ENCODE measurements around the gene CAPN11.
A peak's percentile ranks its signal among the peaks of the same experiment; 100 is the strongest.

CAPN11 gene

DNA sequence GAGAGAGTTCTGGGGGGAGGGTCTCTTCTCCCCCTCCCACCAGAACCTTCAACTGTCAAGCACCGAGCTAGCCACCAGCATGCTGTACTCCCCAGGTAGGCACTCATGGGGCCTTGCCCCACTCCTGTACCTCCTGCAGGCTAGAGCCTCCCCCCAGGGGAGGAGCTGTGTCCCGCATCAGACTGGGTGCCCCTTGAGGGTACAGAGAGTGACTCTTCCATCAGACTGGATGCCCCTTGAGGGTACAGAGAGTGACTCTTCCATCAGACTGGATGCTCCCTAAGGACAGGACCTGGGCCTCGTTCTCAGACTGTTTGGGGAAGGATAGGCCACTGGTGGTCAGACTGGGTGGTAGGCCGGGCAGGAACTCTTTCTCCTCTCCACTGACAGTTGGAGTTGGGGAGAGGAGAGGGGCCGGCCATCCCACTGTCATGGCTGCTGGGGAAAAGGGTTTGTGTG lies at the start of gene CAPN11:
Gene CAPN11, plus strand, starts transcription at position 51 of the 459 bp plus-strand sequence. Its CDS starts 29 bp downstream, at position 80.
- no peak for DNase-seq

DNA sequence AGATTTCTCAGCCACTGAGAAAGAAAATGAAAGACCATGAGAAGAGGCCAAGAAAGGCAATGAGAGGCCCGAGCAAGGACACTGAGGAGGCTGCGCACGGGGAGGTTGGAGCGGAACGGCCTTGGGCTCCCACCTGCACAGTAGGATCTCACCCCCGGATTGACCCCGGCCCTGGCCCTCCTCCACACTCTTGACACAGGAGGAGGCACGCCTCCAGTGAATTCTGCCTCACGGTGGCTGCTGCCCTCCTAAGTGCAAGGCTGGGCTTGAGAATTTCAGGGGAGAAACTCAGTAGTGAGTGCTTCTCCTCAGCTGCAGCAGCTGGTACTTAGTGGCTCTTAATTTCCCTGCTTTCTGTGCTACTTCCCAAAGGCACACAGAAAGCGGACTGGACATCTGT lies 49.4 kb upstream of the CAPN11 start:
- no peak for DNase-seq

DNA sequence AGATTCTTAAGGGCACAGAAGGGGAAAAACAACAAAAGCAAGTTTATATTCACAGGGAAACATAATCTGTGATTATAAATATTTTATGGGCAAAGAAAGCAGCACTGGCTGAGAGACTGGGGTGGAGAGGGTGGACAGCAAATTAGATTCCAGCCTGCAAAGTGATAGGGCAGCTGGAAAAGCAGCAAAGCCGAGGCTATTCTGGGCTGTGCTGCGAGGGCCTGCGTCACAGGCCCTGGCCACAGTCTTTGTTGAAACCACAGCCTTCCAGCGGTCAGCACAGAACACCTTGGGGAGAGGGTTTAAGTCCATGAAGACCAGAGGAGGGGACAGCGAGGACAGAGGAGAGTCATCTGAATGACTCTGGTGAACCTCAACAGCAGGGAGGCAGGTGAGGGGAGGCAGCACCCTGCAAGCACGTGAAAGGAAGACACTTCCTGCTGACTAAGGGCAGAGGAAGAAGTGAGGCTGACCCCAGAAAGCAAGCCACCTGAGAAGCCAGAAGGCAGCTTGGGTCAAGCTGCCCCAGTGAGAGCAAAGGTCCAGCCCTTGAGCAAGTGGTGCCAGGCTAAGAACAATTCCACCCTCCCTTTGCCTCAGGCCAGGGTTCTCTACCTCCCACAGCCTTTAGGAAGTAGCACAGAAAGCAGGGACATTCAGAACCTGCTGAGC lies 48.5 kb upstream of the CAPN11 start:
- DNase-seq = no peak

DNA sequence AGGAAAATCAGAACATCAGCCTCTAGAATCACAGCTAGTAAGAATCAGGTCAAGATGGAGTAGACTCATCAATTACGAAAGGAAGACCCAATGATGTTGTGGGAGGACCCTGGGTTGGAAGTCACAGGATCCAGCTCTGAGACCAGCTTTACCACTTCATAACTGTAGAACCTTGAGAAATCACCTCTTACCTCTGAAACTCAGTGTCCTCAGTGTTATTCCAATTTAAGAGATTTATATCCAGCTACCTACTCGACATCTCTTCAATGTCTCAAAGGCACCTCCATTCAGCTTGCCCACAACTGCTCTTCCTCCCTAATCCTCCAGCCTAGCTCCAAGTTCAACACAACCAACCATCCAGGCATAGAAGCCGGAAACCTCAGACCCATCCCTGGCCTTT lies 47.7 kb upstream of the CAPN11 start:
- no peak for DNase-seq

DNA sequence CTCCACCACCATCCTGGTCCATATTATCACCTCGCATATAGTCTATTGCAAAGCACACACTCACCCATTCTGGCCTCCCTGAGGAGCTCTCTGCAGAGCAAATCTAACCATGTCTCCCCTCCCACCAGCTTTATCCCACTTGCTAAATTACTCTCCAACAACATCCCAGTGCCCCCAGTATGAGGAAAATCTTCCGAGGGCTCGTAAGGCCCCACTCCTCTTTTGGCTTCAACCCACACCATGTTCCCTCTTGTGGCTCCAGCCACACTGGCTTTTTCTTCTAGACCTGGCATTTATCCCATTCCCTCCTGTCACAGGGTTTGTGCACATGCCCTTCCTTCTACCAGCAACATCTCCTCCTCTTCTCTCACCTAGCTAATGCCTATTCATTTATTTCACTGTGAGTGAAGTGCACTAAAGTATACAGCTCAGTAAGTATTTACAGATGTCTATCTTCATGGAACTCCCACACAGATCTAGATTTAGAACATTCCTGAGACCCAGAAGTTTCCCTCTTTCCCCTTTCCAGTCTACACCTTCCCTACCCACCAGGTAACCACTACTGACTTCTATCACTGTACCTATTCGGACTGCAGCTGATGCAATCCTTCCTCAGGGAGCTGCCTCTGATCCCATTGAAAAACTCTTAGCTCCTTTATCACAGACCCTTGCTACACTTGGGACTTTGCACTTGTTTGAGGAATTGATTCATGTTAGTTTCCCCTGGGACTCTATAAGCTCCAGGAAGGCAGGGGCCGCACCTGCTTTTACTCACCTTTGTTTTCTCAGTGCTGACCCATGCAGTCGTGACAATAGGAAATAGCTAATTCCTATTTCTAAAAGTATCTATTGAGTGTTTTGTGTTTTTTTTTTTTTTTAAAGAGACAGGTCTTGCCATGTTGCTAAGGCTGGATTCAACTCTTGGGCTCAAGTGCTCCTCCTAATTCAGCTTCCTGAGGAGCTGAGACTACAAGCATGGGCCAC lies 46.9 kb upstream of the CAPN11 start:
- no peak for DNase-seq

DNA sequence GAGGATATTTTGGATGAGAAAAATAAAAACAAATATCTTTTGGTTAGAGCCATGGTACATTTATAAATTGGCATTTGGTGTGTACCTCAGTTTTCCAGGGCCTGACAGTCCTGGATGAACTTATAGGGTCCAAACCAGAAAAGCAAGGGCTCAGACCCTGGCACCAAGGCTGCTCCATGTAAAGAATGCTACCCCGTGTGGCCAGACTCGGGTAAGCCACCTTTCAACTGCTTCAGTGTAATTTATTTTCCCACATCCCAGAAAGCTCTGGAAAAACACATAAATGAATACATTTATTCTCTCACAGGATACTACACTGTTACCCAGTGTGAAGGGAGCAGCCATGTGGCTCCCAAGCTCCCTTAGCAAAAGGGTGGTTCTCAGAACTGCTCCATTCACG lies 45.2 kb upstream of the CAPN11 start:
- no peak for DNase-seq

DNA sequence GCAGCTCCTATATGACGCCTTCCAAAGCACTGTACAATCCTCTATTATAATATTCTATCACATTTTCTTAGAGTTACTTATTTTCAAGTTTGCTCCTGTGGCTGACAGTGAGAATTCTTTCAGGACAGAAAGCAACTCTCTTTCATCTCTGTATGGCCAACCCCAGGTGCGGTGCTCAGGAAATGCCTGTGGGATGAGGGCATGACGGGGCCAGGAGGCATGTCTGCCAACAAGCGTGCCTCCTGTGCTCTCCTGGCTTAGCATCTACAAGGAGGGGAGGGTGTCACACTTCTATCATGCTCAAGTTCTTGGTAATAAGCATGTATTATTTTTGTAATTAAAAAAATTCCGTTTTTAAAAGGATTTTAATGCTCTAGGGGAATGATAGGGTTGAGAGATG lies 42.8 kb upstream of the CAPN11 start:
- DNase-seq = no peak

DNA sequence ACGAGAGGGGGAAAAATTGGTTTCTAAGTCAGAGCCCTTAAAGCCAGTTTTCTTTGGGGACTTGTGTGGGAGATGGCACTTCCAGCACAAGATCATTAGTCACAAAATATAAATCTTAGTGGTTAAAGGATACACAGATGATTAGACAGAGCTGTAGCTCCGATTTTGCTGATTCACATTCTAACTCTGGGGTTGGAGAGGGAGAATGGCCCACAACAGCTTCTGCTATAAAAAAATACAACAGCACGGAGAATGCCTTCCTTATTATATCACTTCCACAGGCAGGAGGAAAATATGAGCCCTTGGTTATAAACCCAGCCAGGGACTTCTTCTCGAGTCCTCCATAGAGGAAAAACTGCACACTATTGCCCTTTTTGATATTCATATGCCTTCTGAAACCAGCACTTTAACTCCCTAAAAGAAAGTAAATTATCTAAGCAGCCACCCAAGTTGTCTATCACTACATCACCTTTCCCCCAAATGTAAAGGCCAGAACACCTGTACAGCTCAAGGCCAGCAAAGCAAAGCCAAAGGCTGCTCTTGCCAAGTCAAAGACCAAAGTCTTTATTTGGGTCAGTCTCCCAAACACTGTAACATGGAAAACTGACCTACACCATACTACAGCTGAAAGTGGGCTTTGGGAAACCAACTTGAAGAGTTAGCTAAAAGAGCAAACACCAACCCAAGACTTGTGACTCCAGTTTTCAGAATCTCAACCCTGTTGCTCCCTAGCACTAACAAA lies 41.8 kb upstream of the CAPN11 start:
- DNase-seq = no peak

DNA sequence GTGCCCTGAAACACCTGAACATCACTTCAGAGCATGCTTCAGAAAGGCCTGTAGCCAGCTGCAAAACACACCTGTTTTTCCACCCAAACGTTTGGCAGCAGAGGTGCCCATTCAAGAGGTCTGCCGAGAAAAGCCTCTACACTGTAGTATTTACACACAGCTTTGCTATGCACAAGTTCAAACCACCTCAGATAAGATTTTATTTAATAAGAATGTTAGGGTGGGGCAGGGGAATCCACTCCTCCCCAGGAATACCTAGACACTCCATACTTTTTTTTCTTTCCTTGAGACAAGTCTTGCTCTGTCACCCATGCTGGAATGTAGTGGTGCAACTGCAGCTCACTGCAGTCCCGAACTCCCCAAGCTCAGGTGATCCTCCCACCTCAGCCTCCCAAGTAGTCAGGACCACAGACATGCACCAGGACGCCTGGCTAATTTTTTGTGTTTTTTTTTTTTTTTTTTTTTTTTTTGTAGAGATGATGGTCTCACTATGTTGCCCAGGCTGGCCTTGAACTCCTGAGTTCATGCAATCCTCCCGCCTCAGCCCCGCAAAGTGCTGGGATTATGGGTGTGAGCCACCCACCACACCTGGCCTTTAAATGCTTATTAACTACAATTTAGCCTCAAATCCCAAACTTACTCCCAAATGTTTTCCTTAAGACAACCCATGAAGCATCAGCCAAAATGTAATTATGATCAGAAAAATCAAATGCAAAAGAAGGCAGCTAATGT lies 41.1 kb upstream of the CAPN11 start:
- DNase-seq = no peak

DNA sequence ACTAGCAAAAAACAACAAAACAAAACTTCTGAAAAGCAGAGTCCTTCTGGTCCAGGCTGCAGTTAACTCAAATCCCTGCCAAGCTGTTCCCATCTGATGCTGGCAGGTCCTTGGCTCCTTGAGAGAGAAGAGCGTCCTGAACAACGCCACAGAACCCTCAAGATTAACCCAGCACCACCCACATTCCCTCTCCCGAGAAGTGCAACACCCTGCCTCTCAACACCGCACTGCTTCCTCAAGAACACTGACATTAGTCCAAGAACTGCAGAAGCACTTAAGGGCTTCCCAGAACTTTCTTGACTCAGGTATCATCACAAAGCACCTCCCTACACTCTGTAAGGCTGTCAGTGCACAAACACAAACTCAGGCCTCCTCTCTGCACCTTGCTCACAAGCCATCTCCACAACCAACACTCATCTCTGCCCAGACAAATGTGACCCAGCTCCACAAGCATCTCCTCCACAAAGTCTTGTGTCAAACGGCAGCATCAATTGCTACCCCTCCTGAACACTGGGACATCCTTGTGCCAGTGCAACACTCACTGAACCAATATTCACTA lies 38.8 kb upstream of the CAPN11 start:
- no peak for DNase-seq

DNA sequence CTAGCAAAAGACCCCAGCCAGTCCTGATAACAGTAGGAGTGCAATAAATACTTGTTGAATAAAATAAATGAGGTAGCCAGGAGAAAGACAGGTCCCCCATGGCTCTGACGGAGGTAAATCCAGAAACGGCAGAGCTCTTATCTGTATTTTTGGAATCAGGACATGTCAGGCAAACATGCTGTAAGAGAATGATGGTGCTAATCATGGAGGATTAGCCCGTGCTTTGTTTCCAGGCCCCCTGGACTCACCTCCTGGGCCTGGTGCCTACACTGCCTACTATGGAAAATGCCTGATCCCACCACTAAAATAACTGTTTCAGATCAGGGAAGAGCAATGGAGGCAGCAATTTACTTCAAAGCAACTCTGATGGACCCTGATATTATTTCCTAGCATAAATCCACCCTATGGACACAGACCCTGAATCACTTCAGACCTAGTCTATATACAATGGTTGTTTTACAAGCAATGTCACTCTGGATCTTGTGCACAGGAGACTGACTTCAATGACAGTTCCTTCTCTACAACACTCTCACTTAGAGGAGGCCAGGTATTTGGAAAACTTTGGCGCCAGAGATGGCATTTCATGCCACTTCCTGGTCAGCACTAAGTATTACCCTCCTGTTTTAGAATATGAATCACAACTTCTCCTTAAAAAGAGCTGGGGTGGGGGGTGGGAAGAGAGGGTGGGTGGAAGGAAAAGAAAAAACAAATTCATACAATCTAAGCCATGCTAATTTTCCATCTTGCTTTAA lies 37.8 kb upstream of the CAPN11 start:
- DNase-seq = no peak

DNA sequence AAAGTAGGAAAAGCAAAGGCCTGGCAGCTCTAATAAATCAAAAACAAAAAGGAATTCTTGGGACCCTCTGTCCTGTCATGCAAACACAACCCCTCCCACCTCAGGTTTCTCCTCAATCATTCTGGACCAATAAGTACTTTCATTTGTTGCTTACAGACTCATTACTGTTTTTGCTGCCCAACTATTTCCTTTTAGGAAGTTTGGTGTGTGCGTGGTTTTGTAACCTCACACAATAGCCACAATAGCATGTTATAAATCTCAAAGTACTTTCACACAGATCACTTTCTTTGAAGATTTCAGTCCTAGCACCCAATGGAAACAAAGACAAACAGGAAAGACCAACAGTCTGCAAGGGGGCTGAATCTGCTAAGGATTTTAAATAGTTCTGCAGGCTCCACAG lies 35.8 kb upstream of the CAPN11 start:
- DNase-seq = no peak

DNA sequence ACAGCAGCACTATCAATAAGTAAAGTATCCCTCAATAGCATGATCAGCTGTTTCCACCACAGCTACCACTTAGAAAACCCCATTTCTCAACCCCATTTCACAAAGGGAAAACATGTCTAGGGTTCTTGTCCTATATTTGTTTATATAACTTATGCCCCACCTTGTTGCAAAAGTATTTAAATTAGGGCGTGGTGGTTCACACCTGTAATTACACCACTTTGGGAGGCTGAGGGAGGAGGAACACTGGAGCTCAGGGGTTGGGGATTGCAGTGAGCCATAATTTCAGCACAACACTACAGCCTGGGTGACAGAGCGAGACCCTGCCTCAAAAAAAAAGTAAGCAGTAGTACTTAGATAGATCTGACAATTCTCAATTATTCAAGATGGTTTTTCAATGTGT lies 35.1 kb upstream of the CAPN11 start:
- DNase-seq = no peak

DNA sequence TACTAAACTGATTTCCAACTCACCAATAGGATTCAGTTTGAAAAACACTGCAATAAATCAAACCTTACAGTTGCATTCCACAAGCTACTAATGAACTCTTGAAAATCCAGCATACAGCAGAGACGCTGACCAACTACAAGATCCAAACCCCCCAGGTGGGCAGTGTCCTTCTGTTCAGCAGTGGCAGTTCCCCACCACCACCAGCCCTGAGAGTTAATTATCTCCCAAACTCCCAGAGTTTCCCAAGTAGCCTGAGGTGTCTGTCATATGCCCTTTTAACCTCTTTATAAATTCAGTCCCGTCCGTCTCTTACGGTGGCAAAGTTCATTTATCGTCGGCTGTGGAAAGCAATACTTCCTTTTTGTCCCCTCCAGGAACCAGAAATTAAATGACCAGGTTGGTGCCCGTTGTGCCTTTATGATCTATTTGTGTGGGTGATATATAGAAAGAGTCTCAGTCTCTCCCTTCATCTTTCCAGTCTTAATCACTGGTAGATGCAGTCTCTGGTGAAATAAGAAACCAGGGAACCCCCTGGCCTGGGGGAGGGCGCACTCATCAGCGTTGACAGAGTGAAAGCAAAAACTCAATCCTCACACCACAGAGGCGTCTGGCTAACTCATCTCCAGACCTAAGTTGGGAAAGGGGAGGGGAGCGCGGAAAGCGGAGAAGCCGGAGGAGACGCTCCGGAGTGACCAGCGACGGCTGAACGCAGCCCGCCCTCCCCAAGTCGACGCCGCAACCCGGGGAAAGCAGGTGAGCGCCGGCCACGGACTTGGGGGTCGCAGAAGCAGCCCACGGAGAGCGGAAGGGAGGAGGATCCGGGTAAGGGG lies 32.1 kb upstream of the CAPN11 start:
- DNase-seq = peak; percentile 77

DNA sequence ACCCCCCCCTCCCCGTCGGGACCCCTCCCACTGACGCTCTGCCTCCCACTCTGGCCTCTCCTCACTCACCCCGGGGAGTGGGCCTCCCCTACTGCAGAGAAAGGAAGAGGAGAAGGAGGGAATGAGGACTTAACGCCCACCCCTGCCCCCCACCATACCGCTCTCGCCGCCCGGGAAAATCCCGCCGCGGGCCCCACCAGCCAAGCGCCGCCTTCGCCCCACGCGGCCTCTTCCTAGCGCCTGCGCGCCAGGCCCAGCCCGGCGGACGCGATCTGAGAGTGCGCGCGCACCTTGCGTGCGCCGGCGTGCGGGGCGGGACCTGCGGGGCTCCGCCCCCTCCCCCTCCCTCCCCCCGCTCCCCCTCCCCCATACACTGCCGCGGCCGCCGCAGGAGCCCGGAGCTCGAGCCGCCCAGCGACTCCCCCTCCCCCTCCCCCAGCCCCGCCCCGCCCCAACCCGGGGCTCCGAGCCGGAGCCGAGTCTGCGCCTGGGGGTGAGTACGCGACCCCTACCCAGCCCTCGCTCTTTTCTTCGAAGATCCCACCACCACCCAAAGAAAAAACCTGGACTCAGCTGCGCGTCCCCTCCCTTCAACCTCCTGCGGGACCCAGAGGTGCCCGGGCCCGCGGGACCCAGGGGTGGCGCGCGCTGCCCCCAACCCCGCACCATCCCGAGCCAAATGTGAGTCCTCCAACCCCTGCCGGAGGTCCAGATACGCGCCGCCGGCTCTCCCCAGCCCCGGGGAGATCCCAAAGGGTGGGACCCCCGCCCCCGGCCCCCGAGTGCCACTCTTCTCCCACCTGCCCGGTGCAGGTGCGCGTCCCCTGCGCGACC lies 31.2 kb upstream of the CAPN11 start, which contains the start of the genes MRPL14 and TMEM63B:
Gene MRPL14, minus strand, starts transcription at position 267 of the 834 bp plus-strand sequence. CDS start 10,841 bp downstream, outside the sequence.
Gene TMEM63B, plus strand, starts transcription at position 369 of the 834 bp plus-strand sequence. CDS start 7,031 bp downstream, outside the sequence.
- peak; percentile 97 for DNase-seq

DNA sequence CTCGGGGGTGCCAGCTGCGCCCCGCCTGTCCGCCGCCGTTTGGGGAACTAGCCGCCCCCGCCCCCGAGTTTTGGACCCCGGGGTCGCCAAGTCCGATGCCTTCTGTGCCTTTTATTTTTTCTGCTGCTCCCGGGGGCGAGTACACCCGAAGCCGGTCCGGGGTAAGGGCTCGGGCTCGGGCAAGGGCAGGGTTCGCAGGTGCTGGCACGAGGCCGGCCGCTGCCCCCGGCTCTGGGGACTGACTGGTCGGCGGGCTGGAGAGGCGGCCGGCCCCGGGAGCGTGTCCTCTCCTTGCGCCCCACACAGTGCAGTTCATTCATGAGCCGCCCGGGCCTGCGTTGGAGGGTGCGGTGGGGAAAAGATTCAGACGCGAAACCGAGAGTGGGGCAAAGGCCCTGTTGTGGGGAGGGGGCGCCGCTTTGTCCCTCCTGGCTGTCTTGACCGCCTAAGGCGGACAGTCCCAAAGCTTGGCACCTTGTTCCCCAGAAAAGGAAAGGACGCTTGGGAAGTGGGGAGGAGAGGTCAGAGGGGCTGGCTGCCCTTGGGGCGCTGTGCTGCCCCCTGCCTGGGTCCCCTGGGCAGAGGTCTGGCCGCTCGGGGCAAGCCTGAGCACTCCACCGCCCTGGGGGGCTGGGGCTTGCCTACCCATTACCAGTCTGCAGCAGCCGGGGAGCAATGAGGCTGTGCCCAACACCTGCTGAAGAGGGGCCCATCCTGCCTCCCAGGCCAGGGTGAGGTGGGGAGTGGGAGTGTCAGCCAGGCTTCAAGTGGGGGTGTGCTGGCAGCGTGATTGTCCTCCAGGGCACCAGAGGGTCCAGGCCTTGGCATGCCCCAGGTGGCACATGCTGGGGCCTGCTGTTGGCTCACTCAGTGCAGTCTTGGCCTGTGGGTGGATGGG lies 30.4 kb upstream of the CAPN11 start:
- peak; percentile 59 for DNase-seq

DNA sequence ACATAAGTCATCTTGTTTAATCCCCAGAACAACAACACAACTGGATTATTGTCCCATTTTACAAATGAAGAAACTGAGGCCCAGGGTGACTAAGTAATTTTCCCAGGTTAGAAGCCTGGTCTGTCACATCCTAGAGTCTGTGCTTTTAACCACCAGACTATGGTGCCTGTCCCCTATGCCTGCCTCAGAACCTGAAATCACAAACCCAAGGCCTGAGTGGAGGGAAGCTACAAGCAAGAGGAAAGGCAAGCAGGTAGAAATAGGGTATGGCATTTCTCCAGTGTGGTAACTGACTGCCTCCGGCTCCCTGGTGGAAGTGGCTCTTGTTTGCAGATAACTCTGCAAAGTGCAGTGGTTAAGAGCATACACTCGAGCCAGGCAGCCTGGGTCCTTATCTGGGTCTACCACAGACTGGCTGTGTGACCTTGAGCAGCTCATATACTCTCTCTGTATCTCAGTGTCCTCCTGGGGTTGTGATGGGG lies 28.7 kb upstream of the CAPN11 start:
- DNase-seq = no peak

DNA sequence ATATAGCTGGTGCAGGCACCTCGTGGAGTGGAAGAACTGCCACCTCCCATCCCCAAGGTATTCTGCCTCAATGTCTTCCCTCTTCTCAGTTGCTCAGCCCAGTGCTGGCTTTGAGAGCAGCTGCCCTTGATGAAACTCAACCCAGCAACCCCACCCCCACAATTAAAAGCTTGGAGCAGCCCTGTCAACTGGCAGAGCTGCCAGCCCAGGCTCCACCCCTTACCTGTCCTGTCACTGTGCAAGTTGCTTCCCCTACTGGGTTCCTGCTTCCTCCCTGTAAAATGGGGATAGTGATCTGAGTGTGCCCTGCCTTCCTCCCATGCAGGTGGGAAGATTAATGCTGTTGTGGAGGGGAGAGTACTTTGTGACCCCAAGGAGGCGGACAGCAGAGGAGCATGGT lies 26.7 kb upstream of the CAPN11 start:
- no peak for DNase-seq

All from eye (tissue), 1 donor.